Fibroblast of pulmonary artery (primary cell): Measurements from ENCODE around the gene TMEM169.

Experiments
- DNase-seq: peaks from one replicate; pipeline ENCODE4 v3.0.0-alpha.2; 2010; ENCODE audit warnings: low read depth
- H3K4me3 ChIP-seq: replicated peaks from 2 replicates; pipeline ENCODE4 v1.5.1; 2011; ENCODE audit warnings: low read depth, mild to moderate bottlenecking, control low read depth, low read length, moderate library complexity
- CTCF ChIP-seq: IDR thresholded peaks from 2 replicates; pipeline ENCODE4 v1.5.1; 2011; ENCODE audit warnings: mild to moderate bottlenecking, control low read depth, low read length, inconsistent platforms; ENCODE audit errors: missing control alignments

The TMEM169 gene

GRCh38 chr2:216101109-216101508 is 19.4 kb downstream of the TMEM169 start:
- no peak for TF ChIP-seq CTCF
- DNase-seq: no peak
- H3K4me3 ChIP-seq: no peak overlapping the region

GRCh38 chr2:216103213-216103612 is 21.5 kb downstream of the TMEM169 start:
- no peak overlapping the region for H3K4me3 ChIP-seq
- TF ChIP-seq CTCF: no peak
- no peak for DNase-seq

GRCh38 chr2:216104691-216105090 is 23.0 kb downstream of the TMEM169 start:
- DNase-seq: no peak
- no peak overlapping the region for H3K4me3 ChIP-seq
- TF ChIP-seq CTCF: no peak

GRCh38 chr2:216107320-216107719 is 25.6 kb downstream of the TMEM169 start:
- no peak for TF ChIP-seq CTCF
- no peak for DNase-seq
- H3K4me3 ChIP-seq: no peak overlapping the region

GRCh38 chr2:216107760-216108159 is 26.0 kb downstream of the TMEM169 start:
- TF ChIP-seq CTCF: no peak
- DNase-seq: no peak
- H3K4me3 ChIP-seq: no peak overlapping the region

- no peak for DNase-seq
- TF ChIP-seq CTCF: no peak
- H3K4me3 ChIP-seq: peak overlapping the region; percentile 86
Observed at GRCh38 chr2:216108310-216108966, 26.7 kb downstream of the TMEM169 start.

GRCh38 chr2:216108967-216109921 is 27.5 kb downstream of the TMEM169 start, which contains the start of gene XRCC5:
Gene XRCC5, plus strand, starts transcription at chr2:216109348. Its CDS starts 89 bp downstream, at chr2:216109437.
- peak; percentile 98 for DNase-seq
- peak within 1 kb of the TSS; percentile 86 for H3K4me3 ChIP-seq
- no peak for TF ChIP-seq CTCF
